ENCODE measurements around the gene IL37. TPM values are rescaled to one million over a fixed set of nuclear protein-coding genes. Genes with fewer than 3 reads are reported as not detected.

Gene IL37, protein sequence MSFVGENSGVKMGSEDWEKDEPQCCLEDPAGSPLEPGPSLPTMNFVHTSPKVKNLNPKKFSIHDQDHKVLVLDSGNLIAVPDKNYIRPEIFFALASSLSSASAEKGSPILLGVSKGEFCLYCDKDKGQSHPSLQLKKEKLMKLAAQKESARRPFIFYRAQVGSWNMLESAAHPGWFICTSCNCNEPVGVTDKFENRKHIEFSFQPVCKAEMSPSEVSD
- not detected for total RNA-seq

- Mint-ChIP-seq H3K9me3 (no peaks in the 10 kb centered on the region), H3K4me1 (ENCODE audit: low read depth) (peaks cover 12% of the 10 kb centered on the region), H3K27me3 (ENCODE audit: low read depth) (peaks cover 2% of the 10 kb centered on the region), H3K4me3 (no peak within 1 kb of the TSS), H3K36me3 (ENCODE audit: insufficient read depth) (no peaks in the 10 kb centered on the region)
- no peak for DNase-seq
- no peak for ATAC-seq
These were observed at the start of gene IL37 for GRCh38 chr2:112910865-112911264. TSS of gene IL37 (plus strand) at chr2:112911165. CDS start at chr2:112913013, 1,848 bp downstream.

GRCh38 chr2:112864072-112864471, 46.9 kb upstream of the IL37 start:
- ATAC-seq (no peak), DNase-seq (no peak)
- Mint-ChIP-seq H3K9me3 (peaks cover 6% of the 10 kb centered on the region), H3K27me3 (ENCODE audit: low read depth) (peaks cover 4% of the 10 kb centered on the region), H3K36me3 (ENCODE audit: insufficient read depth) (no peaks in the 10 kb centered on the region), H3K4me1 (ENCODE audit: low read depth) (no peaks in the 10 kb centered on the region), H3K4me3 (no peak overlapping the region)

GRCh38 chr2:112866128-112866835, 44.7 kb upstream of the IL37 start:
- DNase-seq (no peak), ATAC-seq (no peak)
- Mint-ChIP-seq H3K27me3 (ENCODE audit: low read depth) (peaks cover 14% of the 10 kb centered on the region), H3K9me3 (no peaks in the 10 kb centered on the region), H3K4me3 (no peak overlapping the region), H3K36me3 (ENCODE audit: insufficient read depth) (no peaks in the 10 kb centered on the region), H3K4me1 (ENCODE audit: low read depth) (no peaks in the 10 kb centered on the region)

DNA sequence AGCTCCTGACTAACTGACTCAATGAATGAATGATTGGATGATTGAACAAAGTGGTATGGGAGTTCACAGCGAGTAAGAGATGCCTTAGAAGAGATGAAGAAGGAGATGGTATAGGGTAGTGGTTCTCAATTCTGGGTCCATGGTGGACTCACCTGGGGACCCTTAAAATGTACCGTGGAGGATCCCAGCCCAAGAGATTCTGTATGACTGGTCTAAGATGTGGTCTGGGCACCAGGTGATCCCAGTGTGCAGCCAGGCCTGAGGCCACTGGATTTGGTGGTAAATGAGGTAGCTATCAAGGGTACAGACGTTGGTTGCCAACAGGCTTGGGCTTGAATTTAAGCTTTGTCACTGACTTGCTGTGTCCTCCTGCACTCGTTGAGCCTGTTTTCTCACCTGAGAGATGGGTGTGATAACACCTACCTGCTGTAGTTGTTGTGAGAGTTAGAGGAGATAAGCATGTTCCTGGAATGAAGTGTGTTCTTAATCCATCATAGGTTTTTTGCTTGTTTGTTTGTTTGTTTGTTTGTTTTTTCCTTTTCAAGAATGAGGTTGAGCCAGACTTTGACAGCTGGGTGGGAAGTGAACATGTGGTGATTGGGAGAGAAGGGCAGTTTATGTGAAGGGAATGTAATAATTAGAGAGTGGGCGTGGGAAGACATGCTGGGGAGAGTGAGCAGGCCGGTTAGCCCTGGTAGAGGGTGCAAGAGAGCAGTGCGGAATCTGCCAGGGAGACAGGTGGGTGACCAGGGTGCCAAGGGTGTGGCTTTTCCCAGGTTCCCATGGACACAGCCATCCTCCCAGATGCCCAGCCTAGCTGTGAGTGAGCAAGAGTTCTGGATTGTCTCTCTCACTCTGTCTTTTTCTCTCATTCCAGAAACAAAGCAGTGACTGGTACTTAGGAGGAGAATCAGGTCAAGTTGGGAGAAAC, 43.0 kb upstream of the IL37 start:
- ATAC-seq (no peak), DNase-seq (no peak)
- H3K36me3 Mint-ChIP-seq (ENCODE audit: insufficient read depth): no peaks in the 10 kb centered on the region
- no peak overlapping the region for H3K4me3 Mint-ChIP-seq
- H3K9me3 Mint-ChIP-seq: no peaks in the 10 kb centered on the region
- no peaks in the 10 kb centered on the region for H3K4me1 Mint-ChIP-seq (ENCODE audit: low read depth)
- peaks cover 14% of the 10 kb centered on the region for H3K27me3 Mint-ChIP-seq (ENCODE audit: low read depth)

- no peak overlapping the region for H3K4me3 Mint-ChIP-seq
- DNase-seq (no peak), ATAC-seq (no peak)
- no peaks in the 10 kb centered on the region for H3K4me1 Mint-ChIP-seq (ENCODE audit: low read depth)
- no peaks in the 10 kb centered on the region for H3K9me3 Mint-ChIP-seq
- peaks cover 14% of the 10 kb centered on the region for H3K27me3 Mint-ChIP-seq (ENCODE audit: low read depth)
- no peaks in the 10 kb centered on the region for H3K36me3 Mint-ChIP-seq (ENCODE audit: insufficient read depth)
These were observed 41.6 kb upstream of the IL37 start for GRCh38 chr2:112869258-112869842.

DNA sequence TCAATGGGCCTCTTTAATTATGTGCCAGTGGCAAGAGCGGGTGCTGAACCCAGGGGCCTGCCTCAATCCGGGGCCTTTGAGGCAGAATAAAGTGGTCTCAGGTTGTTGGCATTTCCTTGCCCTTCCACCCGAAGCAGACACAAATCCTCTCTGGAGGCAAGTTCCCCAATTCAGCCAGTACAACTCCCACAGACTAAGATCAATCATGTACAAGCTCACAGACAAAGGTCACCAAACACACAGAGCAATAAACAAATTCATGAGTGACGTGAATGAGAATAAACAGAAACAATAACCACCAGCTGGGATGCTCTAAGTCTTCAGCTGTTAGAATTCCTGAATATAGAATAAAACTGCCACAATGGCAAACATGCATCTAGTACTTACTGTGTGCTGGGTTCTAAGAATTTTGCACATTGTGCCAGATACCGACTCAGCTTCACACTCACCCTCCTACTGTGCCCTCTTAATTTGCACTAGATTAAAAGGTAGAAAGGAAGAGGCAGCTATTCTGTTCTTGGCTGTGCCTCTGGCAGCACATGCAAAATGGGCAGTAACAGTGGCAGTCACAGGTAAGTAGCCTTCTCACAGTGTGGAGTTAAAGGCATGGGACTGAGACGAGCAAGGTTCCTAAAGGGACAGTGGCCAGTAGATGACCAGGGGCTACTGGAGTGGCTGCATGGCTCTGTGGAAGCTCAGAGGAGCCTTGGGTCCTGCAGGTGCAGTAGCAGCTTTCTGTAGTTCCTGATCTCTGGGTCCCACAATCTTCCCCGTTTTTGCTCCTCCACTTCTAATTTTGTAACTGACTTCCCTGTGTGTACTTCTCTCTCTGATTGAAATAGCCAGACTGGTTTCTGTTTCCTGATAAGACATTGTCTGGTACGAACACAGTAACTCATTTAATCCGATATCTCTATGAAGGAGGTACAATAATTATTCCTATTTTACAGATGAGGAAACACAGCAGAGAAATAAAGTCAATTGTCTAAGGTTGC, 39.8 kb upstream of the IL37 start:
- no peaks in the 10 kb centered on the region for H3K4me1 Mint-ChIP-seq (ENCODE audit: low read depth)
- DNase-seq (no peak), ATAC-seq (no peak)
- H3K4me3 Mint-ChIP-seq: no peak overlapping the region
- no peaks in the 10 kb centered on the region for H3K36me3 Mint-ChIP-seq (ENCODE audit: insufficient read depth)
- H3K27me3 Mint-ChIP-seq (ENCODE audit: low read depth): peaks cover 14% of the 10 kb centered on the region
- H3K9me3 Mint-ChIP-seq: no peaks in the 10 kb centered on the region

- no peaks in the 10 kb centered on the region for H3K27me3 Mint-ChIP-seq (ENCODE audit: low read depth)
- no peaks in the 10 kb centered on the region for H3K36me3 Mint-ChIP-seq (ENCODE audit: insufficient read depth)
- no peak overlapping the region for H3K4me3 Mint-ChIP-seq
- no peak for ATAC-seq
- no peaks in the 10 kb centered on the region for H3K9me3 Mint-ChIP-seq
- H3K4me1 Mint-ChIP-seq (ENCODE audit: low read depth): peaks cover 16% of the 10 kb centered on the region
- no peak for DNase-seq
These were observed 34.6 kb upstream of the IL37 start for GRCh38 chr2:112876257-112876970.

DNA sequence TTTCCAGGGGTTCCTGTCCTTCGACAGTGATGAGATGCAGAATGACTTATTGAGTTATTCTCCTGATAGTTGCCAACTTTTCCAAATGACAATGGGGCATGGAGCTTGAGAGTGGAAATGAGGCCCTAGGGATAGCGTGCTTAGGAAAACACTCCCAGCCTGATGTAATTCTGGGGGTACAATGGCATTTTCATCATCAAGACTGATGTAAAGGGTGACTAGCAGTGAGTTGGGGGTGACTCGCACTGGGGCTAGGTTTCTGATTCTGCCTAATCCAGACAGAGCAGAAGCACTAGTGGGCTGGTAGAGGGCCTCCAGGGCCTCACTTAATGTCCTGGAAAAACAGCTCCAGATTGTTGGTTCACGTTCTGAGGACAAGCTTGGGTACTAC, 34.0 kb upstream of the IL37 start:
- ATAC-seq: no peak
- peaks cover 17% of the 10 kb centered on the region for H3K4me1 Mint-ChIP-seq (ENCODE audit: low read depth)

GRCh38 chr2:112877423-112877822, 33.5 kb upstream of the IL37 start:
- peaks cover 17% of the 10 kb centered on the region for H3K4me1 Mint-ChIP-seq (ENCODE audit: low read depth)
- DNase-seq (no peak), ATAC-seq (no peak)
- no peak overlapping the region for H3K4me3 Mint-ChIP-seq
- H3K27me3 Mint-ChIP-seq (ENCODE audit: low read depth): no peaks in the 10 kb centered on the region
- no peaks in the 10 kb centered on the region for H3K9me3 Mint-ChIP-seq
- H3K36me3 Mint-ChIP-seq (ENCODE audit: insufficient read depth): no peaks in the 10 kb centered on the region

More for the DNA sequence above, 34.0 kb upstream of the IL37 start:
- DNase-seq: no peak
- H3K9me3 Mint-ChIP-seq: no peaks in the 10 kb centered on the region
- no peaks in the 10 kb centered on the region for H3K27me3 Mint-ChIP-seq (ENCODE audit: low read depth)
- H3K36me3 Mint-ChIP-seq (ENCODE audit: insufficient read depth): no peaks in the 10 kb centered on the region
- H3K4me3 Mint-ChIP-seq: no peak overlapping the region

DNA sequence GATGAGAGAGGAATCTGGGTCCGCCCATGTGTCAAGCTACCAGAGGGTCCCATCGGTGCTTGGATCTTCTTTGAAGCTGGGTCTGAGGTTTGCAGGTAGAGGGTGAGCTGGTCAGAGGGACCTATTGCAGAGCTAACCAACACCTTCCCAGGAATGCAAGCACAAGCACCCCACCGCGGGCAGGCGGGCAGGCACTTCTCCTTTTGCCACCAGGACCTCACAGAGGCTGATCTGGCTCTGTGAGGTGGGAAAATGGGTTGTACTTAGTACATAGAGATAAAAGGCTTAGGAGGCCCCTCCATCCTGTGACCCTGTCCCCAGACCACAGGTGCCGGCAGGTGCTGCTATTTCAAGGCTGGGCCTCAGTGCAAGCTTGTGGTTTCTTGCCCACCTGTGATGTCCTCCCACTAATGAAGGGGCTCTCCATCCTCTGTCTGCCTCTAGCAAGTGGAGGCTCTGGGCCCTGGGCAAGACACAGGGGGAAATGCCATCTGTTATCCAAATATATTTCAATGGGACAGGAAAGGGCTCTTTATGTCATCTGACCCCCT, 31.4 kb upstream of the IL37 start:
- H3K27me3 Mint-ChIP-seq (ENCODE audit: low read depth): no peaks in the 10 kb centered on the region
- no peak for DNase-seq
- H3K4me1 Mint-ChIP-seq (ENCODE audit: low read depth): peaks cover 17% of the 10 kb centered on the region
- H3K4me3 Mint-ChIP-seq: no peak overlapping the region
- H3K36me3 Mint-ChIP-seq (ENCODE audit: insufficient read depth): no peaks in the 10 kb centered on the region
- ATAC-seq: no peak
- H3K9me3 Mint-ChIP-seq: no peaks in the 10 kb centered on the region

GRCh38 chr2:112880091-112880531, 30.9 kb upstream of the IL37 start:
- ATAC-seq: peak in 1 of 2 donors; percentile 44
- DNase-seq: no peak
- Mint-ChIP-seq H3K36me3 (ENCODE audit: insufficient read depth) (no peaks in the 10 kb centered on the region), H3K9me3 (no peaks in the 10 kb centered on the region), H3K4me1 (ENCODE audit: low read depth) (peaks cover 22% of the 10 kb centered on the region), H3K27me3 (ENCODE audit: low read depth) (no peaks in the 10 kb centered on the region), H3K4me3 (no peak overlapping the region)

DNA sequence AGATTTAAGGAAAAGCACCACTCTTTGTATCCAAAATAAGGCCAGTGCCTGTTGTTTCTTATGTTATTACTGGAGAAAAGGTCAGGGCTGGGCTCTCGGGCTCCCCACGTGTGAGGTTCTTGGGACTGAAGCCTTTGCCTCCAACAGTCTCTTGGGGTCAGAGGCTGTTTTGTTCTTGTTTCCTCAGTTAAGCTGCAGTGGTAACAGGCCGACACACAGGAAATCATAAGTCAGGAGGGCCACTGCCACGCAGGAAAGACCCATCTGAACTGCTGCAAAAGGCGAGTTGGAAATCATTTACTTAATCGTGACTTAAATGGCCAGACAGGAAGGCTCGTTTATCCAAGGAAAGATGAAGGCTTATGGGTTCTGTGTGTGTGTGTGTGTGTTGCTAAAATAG, 30.3 kb upstream of the IL37 start:
- no peaks in the 10 kb centered on the region for H3K9me3 Mint-ChIP-seq
- ATAC-seq (no peak), DNase-seq (no peak)
- H3K36me3 Mint-ChIP-seq (ENCODE audit: insufficient read depth): no peaks in the 10 kb centered on the region
- peaks cover 25% of the 10 kb centered on the region for H3K4me1 Mint-ChIP-seq (ENCODE audit: low read depth)
- H3K4me3 Mint-ChIP-seq: no peak overlapping the region
- H3K27me3 Mint-ChIP-seq (ENCODE audit: low read depth): no peaks in the 10 kb centered on the region
